GM12878 (cell line): ENCODE measurements around the gene NEURL3.
"Not testable (repeated sequence)": the region's sequence is repeated elsewhere in the genome, so short reads cannot be mapped to it uniquely, and the experiment has no call there.

Experiments used
- CBFB ChIP-seq: IDR thresholded peaks from 2 replicates; pipeline ENCODE4 v1.6.1; 2016; ENCODE audit warnings: antibody characterized with exemption, low read depth
- CTCF ChIP-seq, 3 experiments: IDR thresholded peaks in 2 of 3; conservative IDR thresholded peaks in 1 of 3; 2 replicates each; pipeline ENCODE4 v1.5.1; 2011; ENCODE audit warnings: low read depth in 3 of 3, low read length in 3 of 3, mild to moderate bottlenecking in 3 of 3, control low read depth in 2 of 3, moderate library complexity in 2 of 3, inconsistent platforms in 1 of 3, mixed read lengths in 1 of 3; ENCODE audit not compliant: control insufficient read depth in 2 of 3, insufficient read depth in 1 of 3; ENCODE audit errors: extremely low read depth in 1 of 3
- NR2C2 ChIP-seq: IDR thresholded peaks from 2 replicates; pipeline ENCODE4 v1.6.1; 2011; ENCODE audit warnings: borderline replicate concordance, low read depth; ENCODE audit not compliant: control insufficient read depth, insufficient read length
- POLR2A ChIP-seq: IDR thresholded peaks from 2 replicates; pipeline ENCODE4 v1.6.1; 2011; ENCODE audit warnings: low read depth, mild to moderate bottlenecking, low read length
- SREBF2 ChIP-seq: IDR thresholded peaks from 2 replicates; pipeline ENCODE4 v1.6.1; 2012; ENCODE audit warnings: mild to moderate bottlenecking, low read length
- TF ChIP-seq, protein P1 (sequence below): IDR thresholded peaks from 2 replicates; pipeline ENCODE4 v1.6.1; 2011; ENCODE audit warnings: borderline replicate concordance, low read depth, mild to moderate bottlenecking, moderate library complexity, low read length; ENCODE audit not compliant: insufficient read depth, poor library complexity, severe bottlenecking

GRCh38 chr2:96553957-96554292, 48.8 kb upstream of the NEURL3 start:
- not testable (repeated sequence) for TF ChIP-seq POLR2A; SREBF2; NR2C2; CBFB; CTCF (IDR thresholded peaks at IDR 0.05 in 2 of 3, conservative IDR thresholded peaks at IDR 0.05 in 1 of 3; ENCODE audit: control insufficient read depth in 2 of 3, extremely low read depth in 1 of 3, insufficient read depth in 1 of 3, low read depth in 3 of 3, low read length in 3 of 3)
- TF ChIP-seq, protein P1, sequence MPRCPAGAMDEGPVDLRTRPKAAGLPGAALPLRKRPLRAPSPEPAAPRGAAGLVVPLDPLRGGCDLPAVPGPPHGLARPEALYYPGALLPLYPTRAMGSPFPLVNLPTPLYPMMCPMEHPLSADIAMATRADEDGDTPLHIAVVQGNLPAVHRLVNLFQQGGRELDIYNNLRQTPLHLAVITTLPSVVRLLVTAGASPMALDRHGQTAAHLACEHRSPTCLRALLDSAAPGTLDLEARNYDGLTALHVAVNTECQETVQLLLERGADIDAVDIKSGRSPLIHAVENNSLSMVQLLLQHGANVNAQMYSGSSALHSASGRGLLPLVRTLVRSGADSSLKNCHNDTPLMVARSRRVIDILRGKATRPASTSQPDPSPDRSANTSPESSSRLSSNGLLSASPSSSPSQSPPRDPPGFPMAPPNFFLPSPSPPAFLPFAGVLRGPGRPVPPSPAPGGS: not testable (repeated sequence)
